GM12878 (cell line): ENCODE results near the gene CNOT11. TPM values are rescaled to one million over a fixed set of nuclear protein-coding genes. Genes with fewer than 3 reads are reported as not detected.

Experiments used
- CBX3 ChIP-seq: fragments of 200-600 bp; sonication (generic); IDR thresholded peaks from 2 replicates; pipeline ENCODE4 v1.6.1; 2016; ENCODE audit warnings: low read depth, borderline replicate concordance
- CUX1 ChIP-seq: IDR thresholded peaks from 2 replicates; pipeline ENCODE4 v1.6.1; 2012; ENCODE audit warnings: improper control_type of control experiment, low read depth, low read length; ENCODE audit not compliant: insufficient replicate concordance
- ESRRA ChIP-seq: IDR thresholded peaks from 2 replicates; pipeline ENCODE4 v1.6.1; 2012; ENCODE audit warnings: mild to moderate bottlenecking, low read length, improper control_type of control experiment
- FOXK2 ChIP-seq: fragments of 450-650 bp; IDR thresholded peaks from 2 replicates; pipeline ENCODE4 v1.6.1; 2017; ENCODE audit warnings: mild to moderate bottlenecking, moderate library complexity
- IKZF1 ChIP-seq: fragments of 450-650 bp; conservative IDR thresholded peaks from 2 replicates; pipeline ENCODE4 v1.6.1; 2017; ENCODE audit warnings: antibody characterized with exemption, mild to moderate bottlenecking
- KDM1A ChIP-seq: fragments of 200-600 bp; sonication (generic); IDR thresholded peaks from 2 replicates; pipeline ENCODE4 v1.6.1; 2016; ENCODE audit warnings: borderline replicate concordance
- MEF2B ChIP-seq: fragments of 450-650 bp; IDR thresholded peaks from 2 replicates; pipeline ENCODE4 v1.6.1; 2018; ENCODE audit warnings: mild to moderate bottlenecking, moderate library complexity; ENCODE audit not compliant: partially characterized antibody, poor library complexity, severe bottlenecking
- NFYB ChIP-seq: IDR thresholded peaks from 2 replicates; pipeline ENCODE4 v1.6.1; 2011; ENCODE audit warnings: low read depth, mild to moderate bottlenecking, low read length, improper control_type of control experiment, moderate library complexity; ENCODE audit not compliant: insufficient read depth
- NR2C2 ChIP-seq: IDR thresholded peaks from 2 replicates; pipeline ENCODE4 v1.6.1; 2011; ENCODE audit warnings: borderline replicate concordance, low read depth; ENCODE audit not compliant: control insufficient read depth, insufficient read length
- RELA ChIP-seq: fragments of 450-650 bp; IDR thresholded peaks from 2 replicates; pipeline ENCODE4 v1.8.0; 2014; ENCODE audit warnings: borderline replicate concordance; ENCODE audit not compliant: partially characterized antibody
- SRF ChIP-seq, 2 experiments: IDR thresholded peaks; 2 replicates each; pipeline ENCODE4 v1.6.1; 2011; ENCODE audit warnings: low read depth in 2 of 2, low read length in 2 of 2, mild to moderate bottlenecking in 1 of 2, moderate library complexity in 1 of 2
- TARDBP ChIP-seq: IDR thresholded peaks from 2 replicates; pipeline ENCODE4 v1.6.1; 2016; ENCODE audit warnings: borderline replicate concordance
- TCF12 ChIP-seq: IDR thresholded peaks from 2 replicates; pipeline ENCODE4 v1.6.1; 2011; ENCODE audit warnings: low read depth, mild to moderate bottlenecking, low read length
- TCF7 ChIP-seq: IDR thresholded peaks from 2 replicates; pipeline ENCODE4 v1.6.1; 2014; ENCODE audit warnings: antibody characterized with exemption, borderline replicate concordance
- ZNF207 ChIP-seq: fragments of 450-650 bp; IDR thresholded peaks from 2 replicates; pipeline ENCODE4 v1.6.1; 2014; ENCODE audit warnings: antibody characterized with exemption, mild to moderate bottlenecking, borderline replicate concordance
- ZNF217 ChIP-seq: fragments of 450-650 bp; IDR thresholded peaks from 2 replicates; pipeline ENCODE4 v1.6.1; 2017; ENCODE audit warnings: antibody characterized with exemption, mild to moderate bottlenecking
- polyA plus RNA-seq, 11 experiments: library from polyadenylated mRNA; depleted of rRNA in 4 of 11; unstranded in 6 of 11; stranded (reverse) in 5 of 11; fragments of >200 nt; fragmentation: Nextera tagmentation in 4 of 11; fragmentation: Illumina TruSeq in 1 of 11; extraction: Ambion mirVana in 4 of 11; extraction: Trizol in 1 of 11; gene quantifications; 1 replicate in 1 of 11; 2 replicates in 10 of 11; pipeline versions ENCODE4 v1.2.1 to v1.2.3, GENCODE V29; 2011 to 2016; ENCODE audit warnings: inconsistent platforms in 2 of 11, missing spikeins in 2 of 11, low read depth in 1 of 11
- total RNA-seq, 4 experiments: library from RNA; depleted of rRNA in 3 of 4; stranded (reverse); fragments of >200 nt in 3 of 4; fragmentation: Illumina TruSeq in 1 of 4; extraction: Trizol in 1 of 4; gene quantifications; 2 replicates each; pipeline versions ENCODE4 v1.2.1 to v1.2.3, GENCODE V29; 2013 to 2021
- TF ChIP-seq, protein P1 (sequence below): fragments of 450-650 bp; IDR thresholded peaks from 2 replicates; pipeline ENCODE4 v1.6.1; 2017; ENCODE audit warnings: low read depth, mild to moderate bottlenecking, moderate library complexity
- TF ChIP-seq, protein P2 (sequence below): fragments of 450-650 bp; IDR thresholded peaks from 2 replicates; pipeline ENCODE4 v1.6.1; 2017; ENCODE audit warnings: mild to moderate bottlenecking, moderate library complexity
- TF ChIP-seq, protein P3 (sequence below): fragments of 450-650 bp; IDR thresholded peaks from 2 replicates; pipeline ENCODE4 v1.6.1; 2017; ENCODE audit warnings: borderline replicate concordance

CNOT11 gene
- total and polyA plus RNA-seq, 10 of the 15 experiments (the other 5 are each of a cell fraction or from before 2014, with no cell fraction given): 10.8 to 111 (median 50.5) TPM

- TF ChIP-seq NFYB (no peak), TARDBP (no peak), SRF (IDR thresholded peaks at IDR 0.05; ENCODE audit: low read depth in 2 of 2, low read length in 2 of 2) (no peak), ZNF207 (no peak), ESRRA (no peak), FOXK2 (no peak), CUX1 (no peak), KDM1A (no peak), NR2C2 (no peak), CBX3 (no peak), ZNF217 (no peak), IKZF1 (0 out of 2 replicates have a peak, but pooled peaks have one; percentile 20), RELA (no peak), TCF12 (peak; percentile 90), MEF2B (peak; percentile 89), TCF7 (no peak)
- TF ChIP-seq, protein P1, sequence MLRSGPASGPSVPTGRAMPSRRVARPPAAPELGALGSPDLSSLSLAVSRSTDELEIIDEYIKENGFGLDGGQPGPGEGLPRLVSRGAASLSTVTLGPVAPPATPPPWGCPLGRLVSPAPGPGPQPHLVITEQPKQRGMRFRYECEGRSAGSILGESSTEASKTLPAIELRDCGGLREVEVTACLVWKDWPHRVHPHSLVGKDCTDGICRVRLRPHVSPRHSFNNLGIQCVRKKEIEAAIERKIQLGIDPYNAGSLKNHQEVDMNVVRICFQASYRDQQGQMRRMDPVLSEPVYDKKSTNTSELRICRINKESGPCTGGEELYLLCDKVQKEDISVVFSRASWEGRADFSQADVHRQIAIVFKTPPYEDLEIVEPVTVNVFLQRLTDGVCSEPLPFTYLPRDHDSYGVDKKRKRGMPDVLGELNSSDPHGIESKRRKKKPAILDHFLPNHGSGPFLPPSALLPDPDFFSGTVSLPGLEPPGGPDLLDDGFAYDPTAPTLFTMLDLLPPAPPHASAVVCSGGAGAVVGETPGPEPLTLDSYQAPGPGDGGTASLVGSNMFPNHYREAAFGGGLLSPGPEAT: no peak
- TF ChIP-seq, protein P2, sequence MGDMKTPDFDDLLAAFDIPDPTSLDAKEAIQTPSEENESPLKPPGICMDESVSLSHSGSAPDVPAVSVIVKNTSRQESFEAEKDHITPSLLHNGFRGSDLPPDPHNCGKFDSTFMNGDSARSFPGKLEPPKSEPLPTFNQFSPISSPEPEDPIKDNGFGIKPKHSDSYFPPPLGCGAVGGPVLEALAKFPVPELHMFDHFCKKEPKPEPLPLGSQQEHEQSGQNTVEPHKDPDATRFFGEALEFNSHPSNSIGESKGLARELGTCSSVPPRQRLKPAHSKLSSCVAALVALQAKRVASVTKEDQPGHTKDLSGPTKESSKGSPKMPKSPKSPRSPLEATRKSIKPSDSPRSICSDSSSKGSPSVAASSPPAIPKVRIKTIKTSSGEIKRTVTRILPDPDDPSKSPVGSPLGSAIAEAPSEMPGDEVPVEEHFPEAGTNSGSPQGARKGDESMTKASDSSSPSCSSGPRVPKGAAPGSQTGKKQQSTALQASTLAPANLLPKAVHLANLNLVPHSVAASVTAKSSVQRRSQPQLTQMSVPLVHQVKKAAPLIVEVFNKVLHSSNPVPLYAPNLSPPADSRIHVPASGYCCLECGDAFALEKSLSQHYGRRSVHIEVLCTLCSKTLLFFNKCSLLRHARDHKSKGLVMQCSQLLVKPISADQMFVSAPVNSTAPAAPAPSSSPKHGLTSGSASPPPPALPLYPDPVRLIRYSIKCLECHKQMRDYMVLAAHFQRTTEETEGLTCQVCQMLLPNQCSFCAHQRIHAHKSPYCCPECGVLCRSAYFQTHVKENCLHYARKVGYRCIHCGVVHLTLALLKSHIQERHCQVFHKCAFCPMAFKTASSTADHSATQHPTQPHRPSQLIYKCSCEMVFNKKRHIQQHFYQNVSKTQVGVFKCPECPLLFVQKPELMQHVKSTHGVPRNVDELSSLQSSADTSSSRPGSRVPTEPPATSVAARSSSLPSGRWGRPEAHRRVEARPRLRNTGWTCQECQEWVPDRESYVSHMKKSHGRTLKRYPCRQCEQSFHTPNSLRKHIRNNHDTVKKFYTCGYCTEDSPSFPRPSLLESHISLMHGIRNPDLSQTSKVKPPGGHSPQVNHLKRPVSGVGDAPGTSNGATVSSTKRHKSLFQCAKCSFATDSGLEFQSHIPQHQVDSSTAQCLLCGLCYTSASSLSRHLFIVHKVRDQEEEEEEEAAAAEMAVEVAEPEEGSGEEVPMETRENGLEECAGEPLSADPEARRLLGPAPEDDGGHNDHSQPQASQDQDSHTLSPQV: no peak
- TF ChIP-seq, protein P3, sequence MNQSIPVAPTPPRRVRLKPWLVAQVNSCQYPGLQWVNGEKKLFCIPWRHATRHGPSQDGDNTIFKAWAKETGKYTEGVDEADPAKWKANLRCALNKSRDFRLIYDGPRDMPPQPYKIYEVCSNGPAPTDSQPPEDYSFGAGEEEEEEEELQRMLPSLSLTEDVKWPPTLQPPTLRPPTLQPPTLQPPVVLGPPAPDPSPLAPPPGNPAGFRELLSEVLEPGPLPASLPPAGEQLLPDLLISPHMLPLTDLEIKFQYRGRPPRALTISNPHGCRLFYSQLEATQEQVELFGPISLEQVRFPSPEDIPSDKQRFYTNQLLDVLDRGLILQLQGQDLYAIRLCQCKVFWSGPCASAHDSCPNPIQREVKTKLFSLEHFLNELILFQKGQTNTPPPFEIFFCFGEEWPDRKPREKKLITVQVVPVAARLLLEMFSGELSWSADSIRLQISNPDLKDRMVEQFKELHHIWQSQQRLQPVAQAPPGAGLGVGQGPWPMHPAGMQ: no peak
Observed at GRCh38 chr2:101223814-101224231, 28.9 kb upstream of the CNOT11 start (continued).
